ENCODE data around the gene BCL2L15.

Gene BCL2L15

GRCh38 chr1:113868387-113869083 is 18.8 kb downstream of the BCL2L15 start:
- Histone ChIP-seq H2BK12ac (ENCODE audit: low read length) (no peak overlapping the region), H3K23ac (ENCODE audit: low read length) (no peak overlapping the region), H3K18ac (ENCODE audit: low read length) (no peak overlapping the region), H2BK5ac (ENCODE audit: low read depth, low read length, poor library complexity) (no peak overlapping the region), H3K4ac (ENCODE audit: low read depth, low read length) (no peak overlapping the region), H3K79me1 (ENCODE audit: low read length) (no peaks in the 10 kb centered on the region), H3K14ac (ENCODE audit: low read length) (no peak overlapping the region), H3K79me2 (ENCODE audit: control insufficient read depth, insufficient read depth, low read length, poor library complexity) (no peaks in the 10 kb centered on the region), H4K12ac (ENCODE audit: low read depth, low read length) (no peak overlapping the region), H3K27me3 (ENCODE audit: insufficient read depth, low read length) (no peaks in the 10 kb centered on the region), H4K91ac (ENCODE audit: low read depth, low read length) (no peak overlapping the region), H3K9me3 (ENCODE audit: insufficient read depth, low read depth, low read length) (no peaks in the 10 kb centered on the region), H2AFZ (ENCODE audit: insufficient read depth, low read length, poor library complexity) (no peak overlapping the region), H2BK120ac (ENCODE audit: insufficient read depth, low read length, poor library complexity) (no peak overlapping the region), H3K4me1 (ENCODE audit: control insufficient read depth in 1 of 2, insufficient read depth in 2 of 2, low read length in 2 of 2) (no peaks in the 10 kb centered on the region), H3K4me3 (ENCODE audit: low read depth, low read length) (no peak overlapping the region), H3K9ac (ENCODE audit: low read length) (no peak overlapping the region), H3K36me3 (ENCODE audit: control insufficient read depth in 1 of 2, insufficient read depth in 2 of 2, low read length in 2 of 2) (no peaks in the 10 kb centered on the region), H4K8ac (ENCODE audit: low read depth, low read length) (no peak overlapping the region), H2AK5ac (ENCODE audit: low read length) (no peak overlapping the region), H3K4me2 (ENCODE audit: low read length) (no peak overlapping the region), H3K27ac (ENCODE audit: low read depth, low read length) (no peak overlapping the region)
- no peak for DNase-seq
- WGBS (ENCODE audit: extremely low coverage, insufficient coverage, insufficient read length) = no CpG with 5 or more reads among the region's 4 CpGs

GRCh38 chr1:113861641-113862040 is 25.7 kb downstream of the BCL2L15 start:
- Histone ChIP-seq H4K8ac (ENCODE audit: low read depth, low read length) (no peak overlapping the region), H4K12ac (ENCODE audit: low read depth, low read length) (no peak overlapping the region), H3K9me3 (ENCODE audit: insufficient read depth, low read depth, low read length) (no peaks in the 10 kb centered on the region), H3K4me3 (ENCODE audit: low read depth, low read length) (no peak overlapping the region), H3K79me1 (ENCODE audit: low read length) (no peaks in the 10 kb centered on the region), H3K14ac (ENCODE audit: low read length) (no peak overlapping the region), H2BK12ac (ENCODE audit: low read length) (no peak overlapping the region), H2AFZ (ENCODE audit: insufficient read depth, low read length, poor library complexity) (no peak overlapping the region), H3K9ac (ENCODE audit: low read length) (no peak overlapping the region), H2BK5ac (ENCODE audit: low read depth, low read length, poor library complexity) (no peak overlapping the region), H2AK5ac (ENCODE audit: low read length) (no peak overlapping the region), H2BK120ac (ENCODE audit: insufficient read depth, low read length, poor library complexity) (no peak overlapping the region), H3K79me2 (ENCODE audit: control insufficient read depth, insufficient read depth, low read length, poor library complexity) (no peaks in the 10 kb centered on the region), H3K4me1 (ENCODE audit: control insufficient read depth in 1 of 2, insufficient read depth in 2 of 2, low read length in 2 of 2) (no peaks in the 10 kb centered on the region), H3K18ac (ENCODE audit: low read length) (no peak overlapping the region), H3K36me3 (ENCODE audit: control insufficient read depth in 1 of 2, insufficient read depth in 2 of 2, low read length in 2 of 2) (no peaks in the 10 kb centered on the region), H4K91ac (ENCODE audit: low read depth, low read length) (no peak overlapping the region), H3K27ac (ENCODE audit: low read depth, low read length) (no peak overlapping the region), H3K4me2 (ENCODE audit: low read length) (no peak overlapping the region), H3K27me3 (ENCODE audit: insufficient read depth, low read length) (no peaks in the 10 kb centered on the region), H3K4ac (ENCODE audit: low read depth, low read length) (no peak overlapping the region), H3K23ac (ENCODE audit: low read length) (no peak overlapping the region)
- WGBS (ENCODE audit: extremely low coverage, insufficient coverage, insufficient read length) = no CpG with 5 or more reads among the region's 5 CpGs
- no peak for DNase-seq

- H2AFZ ChIP-seq (ENCODE audit: insufficient read depth, low read length, poor library complexity) = no peak overlapping the region
- no peak overlapping the region for H3K9ac ChIP-seq (ENCODE audit: low read length)
- no peak overlapping the region for H3K23ac ChIP-seq (ENCODE audit: low read length)
- H3K14ac ChIP-seq (ENCODE audit: low read length) = no peak overlapping the region
- no peak overlapping the region for H3K4me2 ChIP-seq (ENCODE audit: low read length)
- H2BK5ac ChIP-seq (ENCODE audit: low read depth, low read length, poor library complexity) = no peak overlapping the region
- H3K79me2 ChIP-seq (ENCODE audit: control insufficient read depth, insufficient read depth, low read length, poor library complexity) = no peaks in the 10 kb centered on the region
- no peak overlapping the region for H4K91ac ChIP-seq (ENCODE audit: low read depth, low read length)
- no peak overlapping the region for H3K27ac ChIP-seq (ENCODE audit: low read depth, low read length)
- H3K4me1 ChIP-seq (ENCODE audit: control insufficient read depth in 1 of 2, insufficient read depth in 2 of 2, low read length in 2 of 2) = no peaks in the 10 kb centered on the region
- no peaks in the 10 kb centered on the region for H3K27me3 ChIP-seq (ENCODE audit: insufficient read depth, low read length)
- H3K4ac ChIP-seq (ENCODE audit: low read depth, low read length) = no peak overlapping the region
- no peak overlapping the region for H4K8ac ChIP-seq (ENCODE audit: low read depth, low read length)
- no peak overlapping the region for H3K4me3 ChIP-seq (ENCODE audit: low read depth, low read length)
- no peak for DNase-seq
- no peak overlapping the region for H2BK12ac ChIP-seq (ENCODE audit: low read length)
- H2AK5ac ChIP-seq (ENCODE audit: low read length) = no peak overlapping the region
- no peaks in the 10 kb centered on the region for H3K9me3 ChIP-seq (ENCODE audit: insufficient read depth, low read depth, low read length)
- H3K79me1 ChIP-seq (ENCODE audit: low read length) = no peaks in the 10 kb centered on the region
- H2BK120ac ChIP-seq (ENCODE audit: insufficient read depth, low read length, poor library complexity) = no peak overlapping the region
- no CpG with 5 or more reads among the region's 3 CpGs for WGBS (ENCODE audit: extremely low coverage, insufficient coverage, insufficient read length)
- no peak overlapping the region for H3K18ac ChIP-seq (ENCODE audit: low read length)
- H3K36me3 ChIP-seq (ENCODE audit: control insufficient read depth in 1 of 2, insufficient read depth in 2 of 2, low read length in 2 of 2) = no peaks in the 10 kb centered on the region
- no peak overlapping the region for H4K12ac ChIP-seq (ENCODE audit: low read depth, low read length)
These were observed 26.5 kb downstream of the BCL2L15 start for GRCh38 chr1:113860891-113861290.

- H3K4me2 ChIP-seq (ENCODE audit: low read length) = no peak overlapping the region
- H2AFZ ChIP-seq (ENCODE audit: insufficient read depth, low read length, poor library complexity) = no peak overlapping the region
- H3K4me3 ChIP-seq (ENCODE audit: low read depth, low read length) = no peak overlapping the region
- no peak overlapping the region for H3K27ac ChIP-seq (ENCODE audit: low read depth, low read length)
- H3K79me1 ChIP-seq (ENCODE audit: low read length) = no peaks in the 10 kb centered on the region
- no peak overlapping the region for H3K4ac ChIP-seq (ENCODE audit: low read depth, low read length)
- H3K9me3 ChIP-seq (ENCODE audit: insufficient read depth, low read depth, low read length) = no peaks in the 10 kb centered on the region
- H3K79me2 ChIP-seq (ENCODE audit: control insufficient read depth, insufficient read depth, low read length, poor library complexity) = no peaks in the 10 kb centered on the region
- H3K23ac ChIP-seq (ENCODE audit: low read length) = no peak overlapping the region
- no peaks in the 10 kb centered on the region for H3K27me3 ChIP-seq (ENCODE audit: insufficient read depth, low read length)
- no peak for DNase-seq
- no peak overlapping the region for H4K12ac ChIP-seq (ENCODE audit: low read depth, low read length)
- H3K9ac ChIP-seq (ENCODE audit: low read length) = no peak overlapping the region
- WGBS (ENCODE audit: extremely low coverage, insufficient coverage, insufficient read length) = no CpG with 5 or more reads among the region's 3 CpGs
- no peak overlapping the region for H2BK12ac ChIP-seq (ENCODE audit: low read length)
- no peak overlapping the region for H2BK120ac ChIP-seq (ENCODE audit: insufficient read depth, low read length, poor library complexity)
- H4K8ac ChIP-seq (ENCODE audit: low read depth, low read length) = no peak overlapping the region
- H2AK5ac ChIP-seq (ENCODE audit: low read length) = no peak overlapping the region
- no peak overlapping the region for H3K18ac ChIP-seq (ENCODE audit: low read length)
- no peak overlapping the region for H2BK5ac ChIP-seq (ENCODE audit: low read depth, low read length, poor library complexity)
- no peak overlapping the region for H4K91ac ChIP-seq (ENCODE audit: low read depth, low read length)
- no peak overlapping the region for H3K14ac ChIP-seq (ENCODE audit: low read length)
- H3K36me3 ChIP-seq (ENCODE audit: control insufficient read depth in 1 of 2, insufficient read depth in 2 of 2, low read length in 2 of 2) = no peaks in the 10 kb centered on the region
- H3K4me1 ChIP-seq (ENCODE audit: control insufficient read depth in 1 of 2, insufficient read depth in 2 of 2, low read length in 2 of 2) = no peaks in the 10 kb centered on the region
These were observed 27.8 kb downstream of the BCL2L15 start for GRCh38 chr1:113859478-113860175.
